Astrocyte of the cerebellum (primary cell): ENCODE measurements around the gene CPEB4.

Experiments used
- DNase-seq: peaks from one replicate; pipeline ENCODE4 v3.0.0-alpha.2; 2011; ENCODE audit warnings: low read depth
- H3K4me3 ChIP-seq: 2 replicates; pipeline ENCODE4 v1.5.1; 2011; ENCODE audit warnings: mild to moderate bottlenecking, low read depth, low read length, moderate library complexity
- in situ Hi-C: cut with HindIII; loops from 2 replicates; pipeline ENCODE4 v1.10.0; 2017; ENCODE audit warnings: low sequenced_read_pairs
- TF ChIP-seq, protein P1 (sequence below): IDR thresholded peaks from 2 replicates; pipeline ENCODE4 v1.5.1; 2012; ENCODE audit warnings: low read length, low read depth, moderate library complexity, mild to moderate bottlenecking; ENCODE audit errors: missing control alignments

The CPEB4 gene

DNA sequence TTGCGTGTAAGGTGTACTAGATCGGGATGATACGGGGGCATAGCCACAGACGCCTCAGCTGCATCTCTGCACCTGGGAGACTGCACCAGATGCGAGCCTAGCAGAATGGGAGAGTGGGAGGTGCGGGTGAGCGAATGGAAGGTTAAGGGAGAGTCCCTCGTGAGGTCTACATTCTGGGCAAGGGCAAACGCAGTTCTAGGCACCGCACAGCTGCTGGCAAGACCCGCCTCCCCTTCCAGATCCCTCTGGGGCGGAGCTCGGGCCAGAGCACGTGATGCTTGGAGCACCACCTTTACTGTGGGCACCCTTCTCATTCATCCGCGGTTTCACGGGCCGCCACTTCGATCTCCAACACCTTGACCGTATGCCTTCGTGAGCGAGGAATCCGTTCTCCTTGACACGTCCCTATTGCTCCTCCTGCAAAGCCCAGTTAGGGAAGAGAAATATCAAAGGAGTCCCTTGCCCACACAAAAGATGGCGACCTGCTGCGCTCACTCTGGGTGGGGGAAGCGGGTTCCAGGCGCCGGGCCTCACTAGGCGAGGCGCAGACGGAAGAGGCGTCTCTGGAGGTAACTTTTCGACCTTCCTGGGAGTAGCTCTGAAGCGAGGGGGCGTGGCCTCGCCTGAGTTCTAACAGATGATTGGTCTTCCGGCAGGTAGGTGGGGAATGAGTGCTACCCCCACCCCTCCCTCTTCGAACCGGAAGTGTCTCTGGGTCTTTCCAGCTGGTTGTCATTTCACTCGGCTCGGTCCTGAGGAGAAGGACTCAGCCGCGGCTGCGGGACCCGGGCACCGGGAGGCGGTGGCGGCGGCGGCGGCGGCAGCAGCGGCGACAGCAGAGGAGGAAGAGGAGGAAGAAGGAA is at the start of gene CPEB4:
Gene CPEB4 (plus strand): TSS at position 740 of the 863 bp plus-strand sequence. CDS start 1,385 bp downstream, outside the sequence.
- in situ Hi-C loops = no loop called here
- peak; percentile 99 for DNase-seq
- peak within 1 kb of the TSS; percentile 90 for H3K4me3 ChIP-seq
- TF ChIP-seq, protein P1, sequence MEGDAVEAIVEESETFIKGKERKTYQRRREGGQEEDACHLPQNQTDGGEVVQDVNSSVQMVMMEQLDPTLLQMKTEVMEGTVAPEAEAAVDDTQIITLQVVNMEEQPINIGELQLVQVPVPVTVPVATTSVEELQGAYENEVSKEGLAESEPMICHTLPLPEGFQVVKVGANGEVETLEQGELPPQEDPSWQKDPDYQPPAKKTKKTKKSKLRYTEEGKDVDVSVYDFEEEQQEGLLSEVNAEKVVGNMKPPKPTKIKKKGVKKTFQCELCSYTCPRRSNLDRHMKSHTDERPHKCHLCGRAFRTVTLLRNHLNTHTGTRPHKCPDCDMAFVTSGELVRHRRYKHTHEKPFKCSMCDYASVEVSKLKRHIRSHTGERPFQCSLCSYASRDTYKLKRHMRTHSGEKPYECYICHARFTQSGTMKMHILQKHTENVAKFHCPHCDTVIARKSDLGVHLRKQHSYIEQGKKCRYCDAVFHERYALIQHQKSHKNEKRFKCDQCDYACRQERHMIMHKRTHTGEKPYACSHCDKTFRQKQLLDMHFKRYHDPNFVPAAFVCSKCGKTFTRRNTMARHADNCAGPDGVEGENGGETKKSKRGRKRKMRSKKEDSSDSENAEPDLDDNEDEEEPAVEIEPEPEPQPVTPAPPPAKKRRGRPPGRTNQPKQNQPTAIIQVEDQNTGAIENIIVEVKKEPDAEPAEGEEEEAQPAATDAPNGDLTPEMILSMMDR = no peak

GRCh38 chr5:173839117-173839713 is 48.9 kb upstream of the CPEB4 start:
- no peak for DNase-seq
- TF ChIP-seq, protein P1 = no peak
- in situ Hi-C loops = no loop called here
- no peak overlapping the region for H3K4me3 ChIP-seq

DNA sequence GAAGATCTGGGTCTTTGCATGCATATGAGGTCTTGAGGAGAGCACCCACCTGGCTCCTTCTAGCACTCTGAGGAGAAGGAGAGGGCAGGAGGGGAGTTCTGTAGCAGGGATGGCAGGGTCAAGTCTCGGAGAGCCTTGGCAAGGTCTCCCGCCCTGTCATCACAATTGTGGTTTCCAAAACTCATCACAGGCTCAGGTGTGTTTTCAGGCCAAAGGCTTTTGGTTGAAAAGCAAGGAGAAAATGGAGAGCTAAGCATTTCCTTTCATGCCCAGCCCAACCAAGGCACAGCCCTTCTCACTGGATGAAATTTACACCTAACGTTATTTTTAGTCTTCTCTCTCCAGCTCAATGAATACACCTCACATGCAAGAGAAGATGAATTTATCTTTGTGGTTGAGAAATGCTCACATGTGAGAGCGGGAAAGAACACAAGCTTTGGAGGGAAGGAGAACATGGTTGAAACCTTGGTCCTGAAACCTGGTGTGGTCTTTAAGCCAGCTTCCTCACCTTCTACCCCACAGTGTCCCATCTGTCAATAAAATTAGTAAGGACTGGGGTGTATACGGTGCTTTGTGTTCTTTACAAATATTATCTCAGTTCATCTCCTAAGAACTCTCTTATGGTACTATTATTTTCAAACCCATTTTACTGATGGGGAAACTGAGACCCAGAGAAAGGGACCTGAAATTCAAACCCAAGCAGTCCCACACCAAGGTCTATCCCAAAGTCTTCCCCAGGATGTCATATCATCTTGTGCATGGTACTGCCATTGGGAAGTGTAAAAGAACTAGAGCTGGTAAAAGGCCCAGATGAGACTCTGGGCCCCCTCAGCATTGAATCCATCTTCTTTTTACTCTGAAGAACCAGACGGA is 47.8 kb upstream of the CPEB4 start:
- H3K4me3 ChIP-seq = no peak overlapping the region
- in situ Hi-C loops = loop anchor here (5.0 kb wide), 1 partner anchor 83 kb away; no protein-coding TSS in a partner anchor
- no peak for DNase-seq
- TF ChIP-seq, protein P1 = no peak

DNA sequence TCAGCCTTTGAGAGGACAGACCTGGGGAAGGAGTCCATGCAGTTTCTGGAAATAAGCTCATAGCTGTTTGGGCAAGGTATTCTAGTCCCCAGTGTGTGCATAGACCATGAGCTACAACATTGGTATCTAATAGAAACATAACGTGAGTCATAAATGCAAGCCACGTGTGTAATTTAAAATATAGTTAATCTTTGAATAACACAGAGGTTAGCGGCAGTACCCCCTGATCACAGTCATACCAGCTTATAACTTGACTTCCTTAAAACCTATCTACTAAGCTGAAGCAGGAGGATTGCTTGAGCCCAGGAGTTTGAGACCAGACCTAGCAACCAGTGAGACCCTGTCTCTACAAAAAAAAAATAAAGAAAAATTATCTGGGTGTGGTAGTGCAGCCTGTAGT is 46.4 kb upstream of the CPEB4 start:
- in situ Hi-C loops = loop anchor here (5.0 kb wide), 1 partner anchor 84 kb away; no protein-coding TSS in a partner anchor
- no peak overlapping the region for H3K4me3 ChIP-seq
- TF ChIP-seq, protein P1 = no peak
- DNase-seq = no peak

DNA sequence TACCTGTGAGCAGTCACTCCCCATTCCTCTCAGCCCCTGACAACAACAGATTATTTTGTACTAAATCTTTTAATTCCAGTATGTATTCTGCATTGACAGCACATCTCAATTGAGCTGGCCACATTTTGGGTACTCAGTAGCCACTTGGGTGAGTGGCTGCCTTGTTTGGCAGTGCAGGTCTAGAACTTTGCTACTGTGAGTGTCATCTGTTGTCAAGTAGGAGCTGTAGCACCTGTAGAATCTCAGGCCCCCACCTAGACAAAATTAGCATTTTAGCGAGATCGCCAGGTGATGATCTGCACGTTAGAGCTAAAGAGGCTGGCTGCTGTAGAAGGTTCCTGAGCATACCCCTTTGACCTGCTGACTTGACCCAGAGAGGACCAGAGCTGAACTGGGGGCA is 44.4 kb upstream of the CPEB4 start:
- in situ Hi-C loops = loop anchor here (5.0 kb wide), 1 partner anchor 86 kb away; no protein-coding TSS in a partner anchor
- DNase-seq = no peak
- TF ChIP-seq, protein P1 = no peak
- H3K4me3 ChIP-seq = no peak overlapping the region

- in situ Hi-C loops = no loop called here
- TF ChIP-seq, protein P1 = no peak
Measured at GRCh38 chr5:173845321-173845720, 42.8 kb upstream of the CPEB4 start.

More at GRCh38 chr5:173845321-173845720, 42.8 kb upstream of the CPEB4 start:
- no peak for DNase-seq
- H3K4me3 ChIP-seq = no peak overlapping the region
